Endothelial cell of umbilical vein (primary cell): Measurements from ENCODE around the gene ZNF512.
A peak's percentile ranks its signal among the peaks of the same experiment; 100 is the strongest.

Source experiments
- EZH2 ChIP-seq: IDR thresholded peaks from 2 replicates; pipeline ENCODE4 v1.6.1; 2012; ENCODE audit warnings: borderline replicate concordance, low read depth, mild to moderate bottlenecking, moderate library complexity, low read length, inconsistent platforms; ENCODE audit not compliant: severe bottlenecking
- JUN ChIP-seq: IDR thresholded peaks from 2 replicates; pipeline ENCODE4 v1.6.1; 2011; ENCODE audit warnings: borderline replicate concordance, low read depth; ENCODE audit not compliant: insufficient read length, insufficient read depth
- MAX ChIP-seq: IDR thresholded peaks from 2 replicates; pipeline ENCODE4 v1.6.1; 2011; ENCODE audit not compliant: insufficient read depth, insufficient read length
- MYC ChIP-seq: IDR thresholded peaks from one replicate; pipeline ENCODE4 v1.6.1; 2011; ENCODE audit warnings: mild to moderate bottlenecking, low read depth, low read length
- POLR2A ChIP-seq: IDR thresholded peaks from 2 replicates; pipeline ENCODE4 v1.6.1; 2012; ENCODE audit warnings: low read depth, mild to moderate bottlenecking, control low read depth, low read length
- POLR2AphosphoS5 ChIP-seq: IDR thresholded peaks from 2 replicates; pipeline ENCODE4 v1.6.1; 2012; ENCODE audit warnings: low read depth, mild to moderate bottlenecking, control low read depth, low read length, moderate library complexity; ENCODE audit not compliant: insufficient read depth
- TF ChIP-seq, protein P1 (sequence below), 2 donors: IDR thresholded peaks; 1 replicate in 1 of 2; 2 replicates in 1 of 2; pipeline ENCODE4 v1.5.1; 2011; ENCODE audit warnings: low read length in 2 of 2, mild to moderate bottlenecking in 2 of 2, moderate library complexity in 2 of 2, control low read depth in 1 of 2, inconsistent platforms in 1 of 2, low read depth in 1 of 2; ENCODE audit not compliant: insufficient read depth in 1 of 2; ENCODE audit errors: extremely low read depth in 1 of 2

GRCh38 chr2:27566628-27567027, 16.2 kb upstream of the ZNF512 start:
- TF ChIP-seq EZH2 (no peak), POLR2AphosphoS5 (peak; percentile 73), POLR2A (no peak), MAX (no peak), MYC (no peak), JUN (peak; percentile 76)
- TF ChIP-seq, protein P1, sequence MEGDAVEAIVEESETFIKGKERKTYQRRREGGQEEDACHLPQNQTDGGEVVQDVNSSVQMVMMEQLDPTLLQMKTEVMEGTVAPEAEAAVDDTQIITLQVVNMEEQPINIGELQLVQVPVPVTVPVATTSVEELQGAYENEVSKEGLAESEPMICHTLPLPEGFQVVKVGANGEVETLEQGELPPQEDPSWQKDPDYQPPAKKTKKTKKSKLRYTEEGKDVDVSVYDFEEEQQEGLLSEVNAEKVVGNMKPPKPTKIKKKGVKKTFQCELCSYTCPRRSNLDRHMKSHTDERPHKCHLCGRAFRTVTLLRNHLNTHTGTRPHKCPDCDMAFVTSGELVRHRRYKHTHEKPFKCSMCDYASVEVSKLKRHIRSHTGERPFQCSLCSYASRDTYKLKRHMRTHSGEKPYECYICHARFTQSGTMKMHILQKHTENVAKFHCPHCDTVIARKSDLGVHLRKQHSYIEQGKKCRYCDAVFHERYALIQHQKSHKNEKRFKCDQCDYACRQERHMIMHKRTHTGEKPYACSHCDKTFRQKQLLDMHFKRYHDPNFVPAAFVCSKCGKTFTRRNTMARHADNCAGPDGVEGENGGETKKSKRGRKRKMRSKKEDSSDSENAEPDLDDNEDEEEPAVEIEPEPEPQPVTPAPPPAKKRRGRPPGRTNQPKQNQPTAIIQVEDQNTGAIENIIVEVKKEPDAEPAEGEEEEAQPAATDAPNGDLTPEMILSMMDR (IDR thresholded peaks at IDR 0.05; ENCODE audit: extremely low read depth in 1 of 2, insufficient read depth in 1 of 2, low read depth in 1 of 2, low read length in 2 of 2) = no peak
